HG03175 (cell line): ENCODE data around the gene COL19A1.

Experiments
- ATAC-seq: cut with Tn5 transposase; IDR thresholded peaks from one replicate; pipeline ENCODE4 v1.9.1; 2021; ENCODE audit warnings: mild to moderate bottlenecking, moderate library complexity; ENCODE audit not compliant: unreplicated experiment

Gene COL19A1

GRCh38 chr6:70160276-70160675 lies 293.9 kb downstream of the COL19A1 start:
- no peak for ATAC-seq

- no peak for ATAC-seq
Measured at GRCh38 chr6:70162972-70163371, 296.6 kb downstream of the COL19A1 start.

DNA sequence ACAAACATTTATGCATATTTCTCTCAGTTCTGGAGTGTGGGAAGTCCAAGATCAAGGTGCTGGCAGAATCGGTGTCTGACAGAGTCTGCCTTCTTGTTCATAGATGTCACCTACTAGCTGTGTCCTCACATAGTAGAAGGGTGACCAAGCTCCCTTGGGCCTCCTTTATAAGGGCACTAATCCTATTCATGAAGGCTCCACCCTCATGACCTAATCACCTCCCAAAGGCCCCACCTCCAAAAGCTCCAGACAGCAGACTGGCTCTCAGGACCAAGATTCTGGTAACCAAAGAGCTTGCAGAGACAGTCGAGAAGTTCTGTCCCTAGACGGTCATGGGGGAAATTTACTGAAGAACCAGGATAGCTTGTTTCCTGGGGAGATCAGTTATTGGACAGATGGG lies 297.4 kb downstream of the COL19A1 start:
- ATAC-seq, result no peak

- ATAC-seq, result no peak
Measured at GRCh38 chr6:70164556-70164955, 298.2 kb downstream of the COL19A1 start.

GRCh38 chr6:70166088-70166958 lies 300.0 kb downstream of the COL19A1 start:
- ATAC-seq, result peak; percentile 83

- ATAC-seq, result no peak
Measured at GRCh38 chr6:70168681-70169377, 302.5 kb downstream of the COL19A1 start.

DNA sequence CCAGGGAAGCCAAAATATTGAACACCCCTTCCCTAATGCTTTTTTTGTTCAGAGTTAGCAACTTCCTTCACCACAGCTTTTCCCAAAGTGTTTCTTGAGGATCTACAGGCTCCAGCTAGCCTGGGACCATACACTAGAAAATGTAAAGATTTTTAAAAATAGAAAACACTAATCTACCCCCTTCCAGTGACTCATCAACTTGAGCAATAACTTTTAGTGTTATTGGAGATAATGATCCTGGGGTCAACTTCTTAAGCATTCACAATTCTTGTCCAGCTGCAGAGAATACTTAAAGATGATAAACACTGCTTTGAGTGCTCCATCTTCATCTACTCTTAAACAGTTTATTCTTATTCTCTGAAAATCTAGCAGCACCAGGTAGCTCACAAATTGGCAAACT lies 304.9 kb downstream of the COL19A1 start:
- ATAC-seq, result no peak

DNA sequence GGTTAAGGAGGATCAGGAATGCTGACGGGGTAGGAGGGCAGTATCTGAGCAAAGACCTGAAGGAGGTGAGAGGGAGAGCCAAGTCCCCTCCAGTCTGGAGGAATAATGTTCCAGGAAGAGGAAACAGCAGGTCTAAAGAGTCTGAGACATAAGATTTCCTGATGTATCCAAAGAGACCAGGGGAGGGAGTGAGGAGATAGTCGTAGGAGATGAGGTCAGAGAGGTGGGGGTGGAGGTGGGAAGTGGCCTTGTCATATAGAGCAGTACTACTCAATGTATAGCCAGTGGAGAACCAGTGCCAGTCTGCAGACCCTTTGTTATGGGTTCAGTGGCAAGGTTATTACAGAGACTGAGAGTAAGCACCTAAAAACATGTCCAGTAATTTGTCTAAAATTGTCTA lies 305.9 kb downstream of the COL19A1 start:
- no peak for ATAC-seq

DNA sequence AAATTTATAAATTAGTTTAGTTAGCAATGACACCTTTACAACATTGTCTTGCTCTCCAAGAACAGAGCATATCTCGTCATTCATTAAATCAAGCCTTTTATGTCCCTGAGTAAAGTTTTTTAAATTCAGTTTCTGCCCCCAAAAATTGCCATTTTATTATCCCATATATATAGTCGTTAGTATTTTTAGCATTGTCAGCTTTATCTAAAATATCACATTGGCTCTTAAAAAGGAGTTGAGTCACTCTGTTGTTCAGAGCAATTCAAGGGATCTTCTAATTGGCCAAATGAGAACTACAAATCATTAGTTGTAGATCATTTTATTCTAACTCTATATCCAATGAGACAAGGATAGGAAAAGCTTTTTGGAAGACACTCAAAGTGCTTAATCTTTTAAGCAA lies 309.4 kb downstream of the COL19A1 start:
- no peak for ATAC-seq

DNA sequence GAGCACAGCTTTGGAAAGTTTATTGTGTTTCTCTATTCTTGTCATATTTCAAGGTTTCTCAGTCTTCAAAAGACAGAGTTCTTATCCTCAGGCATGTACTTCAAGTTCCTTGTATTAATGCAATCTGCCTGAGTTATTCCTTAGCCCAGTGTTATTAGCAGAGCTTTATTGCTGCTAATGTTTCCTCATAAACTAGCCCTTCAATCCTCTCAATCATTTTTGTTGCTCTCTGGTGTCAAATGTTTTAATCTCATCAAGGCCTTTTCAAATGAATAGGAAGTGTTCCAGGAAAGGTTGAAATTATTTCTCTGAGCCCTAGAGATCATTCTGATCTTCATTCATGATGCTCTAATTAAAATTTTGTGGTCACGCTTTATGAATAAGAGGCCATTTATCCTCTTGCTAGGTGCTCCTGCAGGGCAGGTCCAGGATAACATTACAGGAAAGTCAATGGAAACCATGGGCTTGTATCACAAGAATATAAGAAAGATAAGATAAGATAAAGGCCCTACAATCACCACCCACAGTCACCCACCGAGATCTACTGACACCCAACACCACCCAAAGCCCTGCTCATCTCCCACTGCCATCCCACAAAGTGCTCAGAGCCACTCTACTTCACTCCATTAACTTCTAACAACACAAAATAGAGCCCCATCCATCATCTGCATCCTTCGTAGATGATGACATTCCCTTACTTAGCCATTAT lies 310.6 kb downstream of the COL19A1 start:
- no peak for ATAC-seq

- no peak for ATAC-seq
Measured at GRCh38 chr6:70180183-70180900, 314.0 kb downstream of the COL19A1 start.

DNA sequence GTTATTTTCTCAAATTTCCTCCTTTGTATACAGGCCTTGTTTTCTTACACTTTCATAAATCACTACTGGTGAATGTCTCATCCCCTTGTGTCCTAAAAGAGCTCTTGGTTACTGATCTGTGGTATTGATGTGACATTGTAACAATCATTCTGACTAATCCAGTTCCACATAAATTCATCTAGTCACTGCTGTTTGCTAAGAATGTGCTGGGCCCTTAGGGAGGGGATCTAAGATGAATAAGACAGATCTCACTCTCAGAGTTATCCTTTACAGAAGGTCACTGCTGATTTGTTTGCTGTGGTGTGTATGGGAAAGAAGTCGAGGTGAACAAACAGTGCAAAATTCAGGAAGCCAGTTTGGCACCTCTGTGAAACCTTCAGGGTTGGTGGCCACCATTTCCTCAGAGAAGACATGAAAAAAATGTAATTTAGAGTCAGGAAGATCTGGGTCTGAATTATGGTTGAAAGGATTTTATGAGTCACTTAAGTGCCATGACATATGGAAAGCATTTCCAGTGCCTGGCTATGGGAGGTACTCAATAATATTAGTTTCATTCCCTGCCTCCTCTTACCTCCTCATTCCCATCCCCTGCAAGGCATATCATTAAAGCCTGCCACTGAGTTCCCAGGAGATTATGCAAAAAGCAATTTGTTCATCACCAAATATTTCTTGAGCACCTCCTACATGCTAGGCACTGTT lies 314.7 kb downstream of the COL19A1 start:
- ATAC-seq, result no peak

GRCh38 chr6:70183538-70183937 lies 317.2 kb downstream of the COL19A1 start:
- no peak for ATAC-seq

DNA sequence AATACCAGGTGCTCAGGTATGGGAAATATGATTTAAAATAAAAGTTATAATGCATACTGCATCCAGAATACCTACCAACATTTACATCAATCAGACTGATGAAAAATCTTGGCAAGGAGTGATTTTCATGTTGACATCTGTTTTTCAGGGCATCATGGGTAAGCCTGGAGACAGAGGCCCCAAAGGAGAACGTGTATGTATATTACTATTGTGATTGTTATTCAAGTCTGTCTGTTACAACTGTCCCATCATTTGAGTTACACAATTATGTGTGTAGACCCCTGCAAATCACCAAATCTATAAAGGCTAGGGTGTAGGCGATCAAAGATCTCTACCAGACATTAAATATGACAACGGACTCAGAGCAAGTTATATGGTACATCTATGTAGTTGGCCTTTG lies 318.4 kb downstream of the COL19A1 start:
- no peak for ATAC-seq

DNA sequence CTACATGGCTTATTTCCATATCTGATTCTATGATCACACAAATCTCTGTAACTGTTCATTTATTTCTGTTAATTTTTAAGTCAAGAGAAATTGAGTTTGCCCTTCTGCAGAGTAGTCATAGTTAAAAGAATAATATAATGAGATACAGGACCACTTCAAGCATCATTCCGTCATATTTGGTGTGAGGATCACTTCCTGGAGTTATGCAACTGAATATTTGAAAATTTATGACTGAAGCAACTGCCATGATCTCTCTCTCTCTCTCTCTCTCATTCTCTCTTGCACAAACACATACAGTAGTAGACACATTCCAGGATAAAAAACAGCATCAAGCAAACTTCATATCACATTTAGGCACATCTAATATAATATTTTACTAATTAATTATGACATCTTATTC lies 320.1 kb downstream of the COL19A1 start:
- no peak for ATAC-seq

GRCh38 chr6:70188202-70188601 lies 321.8 kb downstream of the COL19A1 start:
- no peak for ATAC-seq

DNA sequence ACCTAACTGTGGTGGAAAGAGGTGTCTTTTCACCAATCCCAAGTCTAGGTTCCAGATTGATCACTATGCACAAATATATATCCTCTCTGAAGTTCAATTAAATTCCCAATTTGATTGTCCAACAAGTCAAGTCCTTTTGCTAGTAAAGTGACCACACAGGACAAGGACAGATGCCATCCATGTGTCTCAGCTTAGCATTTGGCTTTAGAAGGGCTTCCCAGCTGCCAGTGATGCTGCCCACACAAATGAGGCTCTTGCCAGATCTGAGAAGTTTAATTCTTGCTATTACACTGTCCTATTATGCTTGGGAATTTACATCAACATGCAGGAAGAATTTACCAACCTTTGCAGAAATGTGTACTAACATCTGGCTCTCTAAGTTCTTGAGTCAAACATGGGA lies 328.1 kb downstream of the COL19A1 start:
- no peak for ATAC-seq

- no peak for ATAC-seq
Measured at GRCh38 chr6:70196531-70196930, 330.2 kb downstream of the COL19A1 start.

DNA sequence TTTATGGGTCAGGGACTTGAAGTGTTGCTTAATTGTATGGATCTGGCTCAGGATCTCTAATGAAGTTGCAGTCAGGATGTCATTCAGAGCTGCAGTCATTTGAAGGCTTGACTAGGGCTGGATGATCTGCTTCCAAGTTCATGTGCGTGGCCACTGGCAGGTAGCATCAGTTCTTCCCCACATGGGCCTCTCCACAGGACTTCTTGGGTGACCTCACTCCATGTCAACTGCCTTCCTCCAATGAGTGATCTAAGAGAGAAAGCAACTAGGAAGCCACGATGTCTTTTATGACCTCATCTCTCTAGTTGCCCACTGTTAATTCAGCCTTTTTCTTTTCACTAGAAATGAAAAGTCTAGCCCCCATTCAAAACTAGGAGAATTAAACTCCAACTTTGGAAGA lies 332.4 kb downstream of the COL19A1 start:
- ATAC-seq, result no peak

GRCh38 chr6:70208235-70208790 lies 342.0 kb downstream of the COL19A1 start:
- ATAC-seq, result no peak
